Lower lobe of right lung (tissue), 2 donors: ENCODE measurements around the gene THEMIS. TPM values are rescaled to one million over a fixed set of nuclear protein-coding genes. Genes with fewer than 3 reads are reported as not detected.

Source experiments
- ATAC-seq, 2 donors: fragments of 200-7000 bp; cut with Tn5 transposase; one replicate each; pipeline ENCODE4 v1.9.1; 2020 to 2022; ENCODE audit warnings: mild to moderate bottlenecking in 2 of 2, moderate library complexity in 2 of 2
- DNase-seq: peaks from one replicate; pipeline ENCODE4 v3.0.0-alpha.2; 2020
- H3K27ac ChIP-seq: fragments of 200-600 bp; one replicate; pipeline ENCODE4 v1.8.0; 2022
- H3K27me3 ChIP-seq: fragments of 200-600 bp; one replicate; pipeline ENCODE4 v1.8.0; 2022; ENCODE audit warnings: low read depth
- H3K36me3 ChIP-seq: fragments of 200-600 bp; one replicate; pipeline ENCODE4 v1.8.0; 2022; ENCODE audit warnings: mild to moderate bottlenecking
- H3K4me1 ChIP-seq: fragments of 200-600 bp; one replicate; pipeline ENCODE4 v1.8.0; 2022
- H3K4me3 ChIP-seq: fragments of 200-600 bp; one replicate; pipeline ENCODE4 v1.8.0; 2022; ENCODE audit warnings: mild to moderate bottlenecking
- H3K9me3 ChIP-seq: fragments of 200-600 bp; one replicate; pipeline ENCODE4 v1.8.0; 2022
- intact Hi-C: fragments of 100-400 bp; cut with DNase I; formaldehyde crosslinking; loops from one replicate; pipeline ENCODE4 v1.11.0; 2022
- total RNA-seq: library from RNA; stranded (reverse); fragmentation: NEBNext Ultra II Directional; extraction: Animal tissue kit (Norgen Biotek cat#: 25700); gene quantifications from one replicate; pipeline ENCODE4 v1.2.1, GENCODE V29; 2021
- TF ChIP-seq, protein P1 (sequence below): fragments of 200-600 bp; IDR thresholded peaks from one replicate; pipeline ENCODE4 v1.8.0; 2022; ENCODE audit warnings: antibody characterized with exemption, mild to moderate bottlenecking
- donor health status: DM: no; HTN: yes; CAD: no; lungs with severe emphysema.

THEMIS gene
- total RNA-seq, 1 donor from 2014 or later = 1.8 TPM

DNA sequence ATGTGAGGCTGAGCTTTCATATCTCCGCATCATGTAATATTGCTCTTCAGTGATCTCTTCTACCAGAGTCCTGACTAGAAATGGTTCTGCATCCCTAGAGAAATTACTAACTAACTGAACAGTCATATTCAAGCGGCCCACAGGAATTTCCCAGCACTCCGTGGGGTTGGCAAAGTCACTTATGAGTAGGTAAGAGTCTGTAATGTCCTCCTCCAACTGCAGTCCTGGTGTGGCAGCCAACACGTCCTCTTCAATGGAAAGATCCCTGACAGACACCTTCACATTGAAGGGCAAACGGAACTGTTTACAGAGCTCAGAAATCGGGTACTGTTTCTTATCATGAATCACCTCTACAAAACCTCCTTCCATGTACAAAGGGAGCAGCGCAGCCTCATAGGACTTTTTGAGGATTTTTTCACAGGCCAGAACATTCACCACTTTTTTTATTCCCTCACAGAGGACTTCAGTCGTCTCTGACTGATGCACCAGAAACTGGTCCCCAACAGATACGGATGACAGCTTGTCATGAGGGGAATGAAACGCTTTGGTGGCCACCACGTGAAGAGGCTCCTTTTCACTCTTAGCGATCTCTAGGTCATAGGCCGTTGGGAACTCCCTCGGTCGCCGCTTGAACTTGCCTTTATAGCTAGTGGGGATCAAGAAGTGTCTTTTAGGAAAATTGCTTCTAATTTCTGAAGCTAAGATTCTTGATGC is 87.7 kb downstream of the THEMIS start:
- Histone ChIP-seq H3K9me3 (no peaks in the 10 kb centered on the region), H3K36me3 (no peaks in the 10 kb centered on the region), H3K27ac (no peak overlapping the region), H3K4me3 (no peak overlapping the region), H3K4me1 (no peaks in the 10 kb centered on the region), H3K27me3 (no peaks in the 10 kb centered on the region)
- ATAC-seq = no peak
- DNase-seq = no peak
- TF ChIP-seq, protein P1, sequence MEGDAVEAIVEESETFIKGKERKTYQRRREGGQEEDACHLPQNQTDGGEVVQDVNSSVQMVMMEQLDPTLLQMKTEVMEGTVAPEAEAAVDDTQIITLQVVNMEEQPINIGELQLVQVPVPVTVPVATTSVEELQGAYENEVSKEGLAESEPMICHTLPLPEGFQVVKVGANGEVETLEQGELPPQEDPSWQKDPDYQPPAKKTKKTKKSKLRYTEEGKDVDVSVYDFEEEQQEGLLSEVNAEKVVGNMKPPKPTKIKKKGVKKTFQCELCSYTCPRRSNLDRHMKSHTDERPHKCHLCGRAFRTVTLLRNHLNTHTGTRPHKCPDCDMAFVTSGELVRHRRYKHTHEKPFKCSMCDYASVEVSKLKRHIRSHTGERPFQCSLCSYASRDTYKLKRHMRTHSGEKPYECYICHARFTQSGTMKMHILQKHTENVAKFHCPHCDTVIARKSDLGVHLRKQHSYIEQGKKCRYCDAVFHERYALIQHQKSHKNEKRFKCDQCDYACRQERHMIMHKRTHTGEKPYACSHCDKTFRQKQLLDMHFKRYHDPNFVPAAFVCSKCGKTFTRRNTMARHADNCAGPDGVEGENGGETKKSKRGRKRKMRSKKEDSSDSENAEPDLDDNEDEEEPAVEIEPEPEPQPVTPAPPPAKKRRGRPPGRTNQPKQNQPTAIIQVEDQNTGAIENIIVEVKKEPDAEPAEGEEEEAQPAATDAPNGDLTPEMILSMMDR = no peak
- intact Hi-C loops = no loop called here

DNA sequence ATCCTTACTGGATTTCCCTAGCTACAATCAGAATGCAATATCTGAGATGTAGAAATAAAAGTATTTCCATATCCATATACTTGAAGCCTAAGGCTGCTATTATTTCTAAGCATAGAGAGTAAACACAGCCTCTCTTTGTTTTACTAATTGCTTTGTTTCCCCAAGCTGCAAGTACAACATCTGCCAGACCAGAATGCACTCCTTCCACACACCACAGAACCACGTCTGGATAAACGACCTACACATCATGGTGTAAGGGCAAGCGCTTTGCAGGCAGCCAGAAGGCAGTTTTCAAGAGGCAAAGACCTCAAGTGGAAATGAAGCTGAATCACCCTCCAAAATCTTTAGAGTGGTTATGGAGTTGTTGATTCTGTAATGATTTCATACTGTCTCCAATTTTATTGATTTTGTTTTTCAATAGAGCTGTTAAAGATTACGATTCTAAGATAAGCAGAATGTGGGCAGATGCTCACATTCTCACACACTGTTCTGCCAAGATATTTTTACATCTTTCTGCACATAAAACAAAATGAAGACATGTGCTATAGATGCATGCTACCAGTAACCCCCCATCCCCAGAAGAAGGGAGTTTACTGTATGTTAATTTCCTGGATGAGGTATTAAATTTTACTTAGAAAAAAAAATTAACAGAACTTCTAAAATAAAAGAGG is 88.8 kb downstream of the THEMIS start:
- intact Hi-C loops = no loop called here
- ATAC-seq (no peak), DNase-seq (no peak)
- no peaks in the 10 kb centered on the region for H3K36me3 ChIP-seq
- TF ChIP-seq, protein P1 = no peak
- no peaks in the 10 kb centered on the region for H3K9me3 ChIP-seq
- no peaks in the 10 kb centered on the region for H3K4me1 ChIP-seq
- H3K4me3 ChIP-seq = no peak overlapping the region
- H3K27ac ChIP-seq = no peak overlapping the region
- no peaks in the 10 kb centered on the region for H3K27me3 ChIP-seq

DNA sequence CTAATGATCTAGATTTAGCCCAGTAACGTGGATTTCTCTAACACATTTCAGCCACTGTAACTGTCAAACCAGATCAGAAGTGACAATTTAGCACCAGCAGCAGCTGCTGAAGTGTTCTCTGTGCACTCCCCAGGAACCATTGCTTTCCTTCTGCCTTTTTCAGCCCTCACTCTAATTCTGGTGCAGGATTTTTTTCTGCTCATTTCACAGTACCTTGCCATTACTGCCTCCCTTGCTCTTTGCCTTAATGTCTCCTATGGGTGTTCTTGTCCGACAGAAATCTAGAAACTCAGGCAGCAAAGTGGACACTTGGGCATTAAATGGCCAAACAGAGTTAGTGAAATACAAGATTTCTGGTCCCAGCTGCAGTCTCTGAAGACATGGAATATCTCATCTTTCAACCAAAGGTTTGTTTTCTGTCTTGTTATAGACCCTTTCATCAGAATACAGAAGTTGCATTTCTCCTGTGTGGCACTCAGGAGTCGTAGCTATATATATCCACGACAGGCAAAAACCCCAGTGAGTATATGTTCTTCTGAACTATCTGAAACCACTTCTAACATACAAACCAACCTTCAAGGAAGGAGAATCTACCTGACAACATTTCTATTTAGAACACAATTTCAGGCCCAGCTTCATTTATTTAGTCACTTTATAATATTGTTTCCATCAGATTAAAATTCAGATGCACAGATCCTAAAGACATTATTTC is 92.9 kb downstream of the THEMIS start:
- Histone ChIP-seq H3K36me3 (no peaks in the 10 kb centered on the region), H3K4me3 (no peak overlapping the region), H3K27me3 (no peaks in the 10 kb centered on the region), H3K9me3 (no peaks in the 10 kb centered on the region), H3K4me1 (no peaks in the 10 kb centered on the region), H3K27ac (no peak overlapping the region)
- DNase-seq = no peak
- no peak for ATAC-seq
- TF ChIP-seq, protein P1 = no peak
- intact Hi-C loops = no loop called here

DNA sequence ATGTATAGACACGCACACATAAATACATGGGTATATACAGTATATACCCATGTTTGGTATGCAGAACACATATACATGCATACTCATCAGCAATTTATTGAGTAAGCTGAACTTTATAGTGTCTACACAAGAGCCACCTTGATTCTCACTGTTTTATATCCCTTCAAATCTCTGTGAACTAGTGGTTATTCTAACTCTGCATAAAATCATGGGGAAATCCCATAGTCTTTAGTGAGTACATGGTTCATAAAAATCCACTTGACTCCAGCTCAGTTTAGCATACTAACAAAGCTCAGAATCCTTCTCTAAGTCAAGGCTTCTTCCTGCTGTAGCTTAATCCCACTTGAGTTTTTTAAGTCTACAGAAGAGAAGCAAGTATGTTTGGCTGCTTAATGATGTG is 104.1 kb downstream of the THEMIS start:
- Histone ChIP-seq H3K4me3 (no peak overlapping the region), H3K27ac (no peak overlapping the region), H3K36me3 (no peaks in the 10 kb centered on the region), H3K27me3 (no peaks in the 10 kb centered on the region), H3K4me1 (no peaks in the 10 kb centered on the region), H3K9me3 (no peaks in the 10 kb centered on the region)
- intact Hi-C loops = no loop called here
- DNase-seq = no peak
- ATAC-seq = no peak
- TF ChIP-seq, protein P1 = no peak

DNA sequence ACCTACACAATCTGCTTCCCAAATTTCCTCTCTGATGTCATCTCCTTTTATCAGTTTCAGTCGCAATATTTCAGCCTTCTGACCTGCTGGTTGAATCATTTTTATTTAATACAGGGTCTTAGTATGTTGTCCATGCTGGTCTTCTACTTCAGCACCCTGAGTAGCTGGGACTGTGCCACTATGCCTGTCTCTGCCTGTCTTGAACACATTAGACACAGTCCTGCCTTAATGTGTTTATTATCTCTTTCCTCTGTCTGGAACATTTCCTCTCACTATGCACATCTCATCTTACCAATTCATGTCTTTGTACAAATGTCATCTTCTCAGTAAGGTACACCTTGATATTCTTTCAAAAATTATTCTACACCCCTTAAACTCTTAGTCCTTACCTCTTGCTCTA is 106.5 kb downstream of the THEMIS start:
- Histone ChIP-seq H3K4me1 (no peaks in the 10 kb centered on the region), H3K4me3 (no peak overlapping the region), H3K9me3 (no peaks in the 10 kb centered on the region), H3K36me3 (no peaks in the 10 kb centered on the region), H3K27ac (no peak overlapping the region), H3K27me3 (no peaks in the 10 kb centered on the region)
- intact Hi-C loops = no loop called here
- TF ChIP-seq, protein P1 = no peak
- ATAC-seq (no peak), DNase-seq (no peak)
